T-helper 2 cell treated with Interferon-gamma antibody and Interleukin-4, amounts not matched to agents 5 μg/mL and 100 μg/mL, for 36 hours (primary cell): ENCODE results near the gene CCL5.

Source experiments
- DNase-seq: peaks from one replicate; pipeline ENCODE4 v3.0.0; 2021; ENCODE audit warnings: low spot score
- H3K27ac Mint-ChIP-seq: one replicate; pipeline ENCODE4 v1.8.0; 2021; ENCODE audit warnings: mild to moderate bottlenecking, mixed read lengths
- H3K27me3 Mint-ChIP-seq: one replicate; pipeline ENCODE4 v1.8.0; 2021; ENCODE audit warnings: low read depth, mixed read lengths
- H3K36me3 Mint-ChIP-seq: one replicate; pipeline ENCODE4 v1.8.0; 2021; ENCODE audit warnings: low read depth, mixed read lengths
- H3K4me1 Mint-ChIP-seq: one replicate; pipeline ENCODE4 v1.8.0; 2021; ENCODE audit warnings: low read depth, mixed read lengths
- H3K4me3 Mint-ChIP-seq: one replicate; pipeline ENCODE4 v1.8.0; 2022; ENCODE audit warnings: mild to moderate bottlenecking, moderate library complexity, mixed read lengths
- H3K9me3 Mint-ChIP-seq: one replicate; pipeline ENCODE4 v1.8.0; 2021; ENCODE audit warnings: mixed read lengths

Gene CCL5

DNA sequence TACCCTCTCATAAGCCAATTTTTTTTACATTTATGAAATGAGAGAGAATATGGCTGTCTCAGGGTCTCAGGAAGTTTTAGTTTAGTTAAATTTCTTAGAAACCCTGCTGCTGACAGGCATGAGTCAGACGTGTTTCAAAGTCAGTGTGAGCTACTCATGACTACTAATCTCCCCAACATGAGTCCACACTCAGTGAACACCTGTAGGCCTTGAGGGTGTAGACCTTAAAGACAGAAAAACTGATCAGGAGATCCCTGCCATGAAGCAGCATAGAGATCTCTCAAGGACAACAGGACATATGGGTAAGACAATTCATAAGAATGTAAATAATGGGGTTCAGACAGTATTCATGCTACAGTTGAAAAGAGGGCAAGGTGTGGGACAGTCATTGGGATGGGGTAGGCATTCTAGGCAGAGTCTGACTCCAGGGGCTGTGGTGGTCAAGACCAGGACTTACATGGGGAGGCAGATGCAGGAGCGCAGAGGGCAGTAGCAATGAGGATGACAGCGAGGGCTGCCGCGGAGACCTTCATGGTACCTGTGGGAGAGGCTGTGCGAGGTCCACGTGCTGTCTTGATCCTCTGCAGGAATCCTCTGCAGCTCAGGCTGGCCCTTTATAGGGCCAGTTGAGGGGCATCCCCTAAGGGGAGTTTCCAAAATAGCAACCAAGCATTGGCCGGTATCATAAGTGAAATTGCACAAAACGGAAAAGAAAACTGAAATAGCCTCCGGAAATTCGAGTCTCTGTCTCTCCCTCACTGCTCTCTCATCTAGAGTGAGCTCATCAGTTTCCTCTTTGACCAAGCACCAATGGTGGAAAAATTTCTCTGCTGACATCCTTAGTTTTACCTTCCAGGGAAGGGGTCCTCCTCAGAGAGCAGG is at the start of gene CCL5:
Gene CCL5 (minus strand): TSS at position 588 of the 882 bp plus-strand sequence.
- Mint-ChIP-seq H3K36me3 (peaks cover 14% of the 10 kb centered on the region), H3K4me1 (peaks cover 52% of the 10 kb centered on the region), H3K27me3 (no peaks in the 10 kb centered on the region), H3K9me3 (no peaks in the 10 kb centered on the region), H3K27ac (peak within 1 kb of the TSS; percentile 93), H3K4me3 (peak within 1 kb of the TSS; percentile 83)
- DNase-seq, result peak; percentile 73

DNA sequence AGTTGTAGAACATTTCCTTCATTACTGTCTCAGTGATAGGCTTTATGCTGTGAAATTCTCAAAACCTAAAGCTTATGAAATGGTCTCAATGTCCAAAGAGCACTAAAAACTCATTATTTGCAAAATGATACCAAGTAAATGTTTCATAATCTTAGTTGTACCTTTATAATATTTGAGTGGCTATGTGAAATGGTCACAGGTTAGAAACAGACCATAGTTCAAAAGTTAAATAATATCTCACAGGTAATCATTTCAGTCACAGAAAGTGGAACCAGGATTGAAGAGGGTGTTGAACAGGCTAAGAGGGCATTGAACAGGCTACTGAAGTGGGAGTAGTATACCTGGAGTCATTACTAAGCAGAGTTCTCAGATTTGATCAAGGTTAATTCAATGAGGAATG is 47.6 kb upstream of the CCL5 start:
- Mint-ChIP-seq H3K27me3 (peaks cover 3% of the 10 kb centered on the region), H3K27ac (no peak overlapping the region), H3K36me3 (peaks cover 28% of the 10 kb centered on the region), H3K9me3 (no peaks in the 10 kb centered on the region), H3K4me3 (peak overlapping the region; percentile 6), H3K4me1 (peaks cover 27% of the 10 kb centered on the region)
- DNase-seq, result no peak

DNA sequence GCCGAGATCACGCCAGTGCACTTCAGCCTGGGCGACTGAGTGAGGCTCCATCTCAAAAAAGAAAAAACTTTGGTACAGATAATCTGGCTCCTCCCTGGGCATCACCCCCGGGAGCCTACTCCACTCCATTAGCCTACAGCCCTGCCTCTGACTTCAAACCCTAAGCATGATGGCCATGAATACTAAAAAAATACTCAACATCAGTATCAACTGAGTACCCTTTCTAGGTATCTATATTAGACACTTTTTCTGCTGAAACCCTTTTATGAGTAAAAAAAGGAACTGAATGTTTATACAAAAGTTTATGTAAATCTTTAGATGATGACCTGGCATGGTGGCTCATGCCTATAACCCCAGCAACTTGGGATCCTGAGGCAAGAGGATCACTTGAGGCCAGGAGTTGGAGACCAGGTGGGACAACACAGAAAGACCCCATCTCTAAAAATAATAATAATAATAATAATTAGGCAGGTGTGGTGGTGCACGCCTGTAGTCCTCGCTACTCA is 43.5 kb upstream of the CCL5 start:
- Mint-ChIP-seq H3K27me3 (no peaks in the 10 kb centered on the region), H3K27ac (no peak overlapping the region)

DNA sequence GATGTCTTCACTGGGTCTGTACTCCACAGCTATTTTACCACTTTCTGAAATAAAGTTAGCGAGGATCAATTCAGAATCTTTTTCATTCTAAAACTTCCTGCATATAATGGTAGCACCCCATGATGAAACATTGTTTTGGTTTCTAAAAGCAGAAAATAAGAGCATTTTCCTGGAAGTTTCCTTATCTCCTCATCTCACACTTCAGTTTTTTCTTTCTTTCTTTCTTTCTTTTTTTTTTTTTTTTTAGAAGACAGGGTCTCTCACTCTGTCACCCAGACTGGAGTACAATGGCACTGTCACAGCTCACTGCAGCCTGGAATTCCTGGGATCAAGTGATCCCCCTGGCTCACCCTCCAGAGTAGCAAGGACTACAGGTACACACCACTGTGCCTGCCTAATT is 40.1 kb upstream of the CCL5 start:
- Mint-ChIP-seq H3K27ac (peak overlapping the region; percentile 72), H3K27me3 (no peaks in the 10 kb centered on the region), H3K36me3 (peaks cover 59% of the 10 kb centered on the region), H3K4me1 (peaks cover 38% of the 10 kb centered on the region), H3K4me3 (peak overlapping the region; percentile 61), H3K9me3 (no peaks in the 10 kb centered on the region)
- DNase-seq, result no peak

More for the DNA sequence above, 43.5 kb upstream of the CCL5 start:
- Mint-ChIP-seq H3K36me3 (peaks cover 55% of the 10 kb centered on the region), H3K4me1 (peaks cover 39% of the 10 kb centered on the region), H3K9me3 (no peaks in the 10 kb centered on the region), H3K4me3 (no peak overlapping the region)
- DNase-seq, result no peak

DNA sequence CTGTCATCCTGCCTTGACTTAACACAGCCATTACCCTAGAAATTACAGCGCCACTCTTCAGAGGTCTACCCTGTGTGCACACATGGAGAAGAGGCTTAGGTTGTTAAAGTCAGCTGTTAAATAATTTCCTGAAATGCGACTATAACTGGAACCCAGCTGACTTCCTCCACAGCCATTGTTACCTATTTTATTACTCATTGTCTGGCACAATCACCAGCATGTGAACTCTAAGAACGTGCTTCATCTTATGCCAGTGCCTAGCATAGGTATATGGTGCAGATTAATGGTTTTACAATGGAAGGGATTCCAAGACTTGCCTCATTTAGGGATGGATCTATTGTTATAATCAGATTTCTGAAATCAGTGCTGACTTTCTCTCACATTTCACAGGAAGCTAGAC is 38.5 kb upstream of the CCL5 start:
- H3K27me3 Mint-ChIP-seq, result no peaks in the 10 kb centered on the region
- peaks cover 50% of the 10 kb centered on the region for H3K36me3 Mint-ChIP-seq
- no peaks in the 10 kb centered on the region for H3K9me3 Mint-ChIP-seq
- H3K4me3 Mint-ChIP-seq, result no peak overlapping the region
- peaks cover 35% of the 10 kb centered on the region for H3K4me1 Mint-ChIP-seq
- no peak for DNase-seq
- H3K27ac Mint-ChIP-seq, result no peak overlapping the region

DNA sequence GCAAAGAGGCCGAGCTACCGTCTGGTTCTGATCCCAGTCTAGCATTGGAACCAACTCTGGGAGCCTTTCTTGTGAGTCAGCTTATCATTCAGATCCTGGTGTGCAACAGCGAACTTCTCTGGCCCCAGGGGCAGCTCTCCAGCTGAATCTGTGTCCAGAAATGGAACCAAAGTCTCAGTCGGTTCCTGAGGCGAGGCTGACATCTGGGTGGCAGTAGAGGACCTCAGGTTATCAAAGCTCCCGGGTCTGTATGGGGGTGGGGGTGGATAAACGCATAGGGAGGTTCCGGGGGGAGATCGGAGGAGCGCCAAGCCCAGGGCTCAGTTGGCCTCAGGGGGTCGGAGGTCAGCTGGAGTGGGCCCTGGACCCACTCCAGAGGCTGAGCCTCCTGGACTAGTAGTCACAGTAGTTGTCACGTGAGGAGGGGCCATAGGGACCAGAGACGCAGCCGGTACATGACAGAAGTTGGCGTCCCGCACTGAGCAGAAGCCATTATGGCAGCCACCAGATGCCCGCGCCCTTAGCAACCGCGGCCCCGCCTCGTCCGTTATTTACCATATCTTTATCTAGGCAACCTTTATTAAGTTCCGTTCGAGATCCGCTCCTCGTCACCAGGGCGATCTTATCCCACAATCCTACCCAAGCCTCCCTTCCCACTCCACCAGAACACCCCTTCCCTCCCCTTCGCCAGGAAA is 37.5 kb upstream of the CCL5 start:
- H3K36me3 Mint-ChIP-seq, result peaks cover 46% of the 10 kb centered on the region

DNA sequence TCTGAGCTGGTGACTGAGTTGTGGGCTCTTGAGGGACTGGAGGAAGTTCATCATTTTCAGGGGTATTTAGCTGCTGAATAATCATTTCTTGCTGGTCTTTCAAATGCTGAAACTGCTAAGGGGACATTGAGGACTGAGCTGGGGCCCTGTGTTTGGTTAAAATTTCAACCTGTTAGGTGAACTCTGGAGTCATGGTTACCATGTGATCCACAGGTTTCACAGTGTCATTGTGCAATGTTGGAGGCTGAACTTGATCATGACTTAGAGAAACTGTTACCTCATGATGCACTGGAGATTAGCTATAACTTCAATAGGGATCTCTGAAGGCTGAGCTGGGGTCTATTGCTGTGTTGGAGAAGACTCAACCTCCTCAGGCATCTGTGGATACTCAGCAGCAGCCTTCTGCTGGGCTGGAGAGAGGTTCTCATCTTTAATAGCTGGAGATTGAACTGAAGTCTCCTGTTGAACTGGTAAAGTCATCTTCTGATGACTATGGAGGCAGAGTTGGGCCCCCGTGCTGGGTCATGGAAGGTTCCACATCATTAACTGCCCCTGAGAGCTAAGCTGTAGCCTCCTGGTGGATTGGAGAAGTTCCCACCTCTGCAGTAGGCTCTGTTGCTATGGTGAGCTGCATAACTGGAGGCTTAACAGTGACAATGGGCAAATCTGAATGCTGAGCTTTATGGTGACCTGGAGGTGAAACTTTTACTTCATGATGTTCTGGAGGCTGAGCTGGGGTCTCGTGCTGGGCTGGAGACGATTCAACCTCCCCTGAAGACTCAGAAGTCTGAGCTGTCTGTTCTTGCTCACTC is 35.2 kb upstream of the CCL5 start:
- Mint-ChIP-seq H3K36me3 (peaks cover 31% of the 10 kb centered on the region), H3K27ac (no peak overlapping the region), H3K9me3 (no peaks in the 10 kb centered on the region), H3K4me3 (no peak overlapping the region), H3K27me3 (no peaks in the 10 kb centered on the region), H3K4me1 (peaks cover 22% of the 10 kb centered on the region)
- DNase-seq, result no peak

More for the DNA sequence above, 37.5 kb upstream of the CCL5 start:
- no peaks in the 10 kb centered on the region for H3K27me3 Mint-ChIP-seq
- no peak overlapping the region for H3K4me3 Mint-ChIP-seq
- H3K4me1 Mint-ChIP-seq, result peaks cover 35% of the 10 kb centered on the region
- no peaks in the 10 kb centered on the region for H3K9me3 Mint-ChIP-seq
- no peak overlapping the region for H3K27ac Mint-ChIP-seq
- DNase-seq, result no peak

DNA sequence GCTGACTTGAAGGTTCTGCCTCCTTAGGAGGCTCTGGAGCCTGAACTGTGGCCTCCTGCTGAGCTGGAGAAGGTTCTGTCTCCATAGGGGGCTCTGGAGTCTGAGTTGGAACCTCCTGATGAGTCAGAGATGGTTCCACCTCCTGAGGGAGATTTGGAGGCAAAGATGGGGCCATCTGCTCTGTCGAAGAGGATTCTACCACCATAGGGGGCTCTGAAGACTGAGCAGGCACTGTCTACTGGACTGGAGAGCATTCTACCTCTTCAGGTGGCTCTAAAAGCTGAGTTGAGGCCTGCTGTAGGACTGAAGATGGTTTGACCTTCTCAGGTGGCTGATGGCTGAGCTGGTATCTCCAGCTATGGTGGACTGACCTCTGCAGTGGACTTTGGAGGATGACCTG is 34.2 kb upstream of the CCL5 start:
- H3K27me3 Mint-ChIP-seq, result no peaks in the 10 kb centered on the region
- H3K4me3 Mint-ChIP-seq, result no peak overlapping the region
- H3K4me1 Mint-ChIP-seq, result peaks cover 12% of the 10 kb centered on the region
- H3K36me3 Mint-ChIP-seq, result peaks cover 22% of the 10 kb centered on the region
- no peaks in the 10 kb centered on the region for H3K9me3 Mint-ChIP-seq
- DNase-seq, result no peak
- H3K27ac Mint-ChIP-seq, result no peak overlapping the region

DNA sequence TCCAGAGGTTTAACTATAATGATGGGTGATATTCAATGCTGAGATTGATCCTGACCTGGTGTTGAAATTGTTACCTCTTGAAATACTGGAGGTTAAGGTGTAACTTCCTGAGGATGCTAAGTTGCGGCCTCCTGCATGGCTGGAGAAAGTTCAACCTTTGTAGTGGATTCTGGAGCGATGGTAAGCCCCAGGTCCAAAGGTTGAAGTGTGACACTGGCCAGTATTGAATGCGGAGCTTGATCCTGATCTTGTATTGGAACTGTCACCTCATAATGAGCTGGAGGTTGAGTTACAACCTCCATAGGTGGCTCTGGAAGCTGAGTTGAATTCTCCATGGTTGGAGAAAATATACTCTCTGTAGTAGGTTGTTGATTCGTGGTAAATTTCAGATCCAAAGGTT is 33.4 kb upstream of the CCL5 start:
- no peak overlapping the region for H3K27ac Mint-ChIP-seq
- H3K4me3 Mint-ChIP-seq, result no peak overlapping the region
- peaks cover 19% of the 10 kb centered on the region for H3K36me3 Mint-ChIP-seq
- peaks cover 8% of the 10 kb centered on the region for H3K4me1 Mint-ChIP-seq
- no peaks in the 10 kb centered on the region for H3K27me3 Mint-ChIP-seq
- no peak for DNase-seq
- H3K9me3 Mint-ChIP-seq, result no peaks in the 10 kb centered on the region

DNA sequence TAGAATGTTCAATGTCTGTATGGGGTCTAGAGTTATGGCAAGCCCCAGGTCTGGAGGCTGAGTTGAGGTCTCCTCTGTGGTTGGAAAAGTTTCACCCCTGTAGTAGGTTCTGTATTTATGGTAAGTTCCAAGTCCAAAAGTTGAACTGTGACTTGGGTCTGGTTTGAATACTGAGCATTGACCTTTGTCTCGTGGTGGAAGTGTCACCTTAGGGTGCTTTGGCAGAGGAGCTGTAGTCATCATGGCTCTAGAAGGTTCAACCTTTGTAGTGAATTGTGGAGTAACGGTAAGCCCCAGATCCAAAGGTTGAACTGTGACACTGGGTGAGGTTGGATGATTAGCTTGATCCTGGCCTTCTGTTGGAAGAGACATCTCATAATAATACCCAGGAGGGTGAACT is 32.8 kb upstream of the CCL5 start:
- peaks cover 13% of the 10 kb centered on the region for H3K36me3 Mint-ChIP-seq
- H3K27ac Mint-ChIP-seq, result no peak overlapping the region
- no peak overlapping the region for H3K4me3 Mint-ChIP-seq
- H3K27me3 Mint-ChIP-seq, result no peaks in the 10 kb centered on the region
- DNase-seq, result no peak
- H3K4me1 Mint-ChIP-seq, result peaks cover 4% of the 10 kb centered on the region
- H3K9me3 Mint-ChIP-seq, result no peaks in the 10 kb centered on the region

DNA sequence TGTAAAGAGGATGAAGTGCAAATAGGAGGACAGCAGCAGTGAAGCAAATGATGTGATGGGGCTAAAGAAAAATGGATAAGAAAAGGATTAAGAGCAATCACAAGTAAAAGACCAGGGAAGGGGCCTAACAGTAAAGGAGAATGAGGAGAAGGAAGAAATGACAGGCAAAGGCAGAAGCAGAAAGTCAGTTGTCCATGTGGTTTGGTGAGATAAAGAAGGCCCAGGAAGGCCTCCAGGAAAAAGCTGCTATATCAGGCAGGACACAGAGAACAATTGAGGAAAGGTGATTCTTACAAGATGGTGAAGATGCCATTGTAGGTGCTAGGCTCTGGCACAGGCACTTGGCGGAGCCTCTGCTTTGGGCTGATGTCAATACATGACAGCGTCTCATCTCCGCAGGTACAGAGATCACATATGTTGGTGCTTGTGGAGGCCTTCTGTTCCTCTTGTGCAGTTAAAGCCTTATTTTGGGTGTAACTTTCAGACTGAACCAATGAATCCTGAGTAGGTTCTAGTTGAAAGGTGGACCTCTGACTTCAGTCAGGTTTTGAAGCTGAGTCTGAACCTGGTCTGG is 32.3 kb upstream of the CCL5 start:
- Mint-ChIP-seq H3K4me3 (no peak overlapping the region), H3K36me3 (peaks cover 9% of the 10 kb centered on the region), H3K27ac (no peak overlapping the region), H3K27me3 (no peaks in the 10 kb centered on the region), H3K4me1 (peaks cover 4% of the 10 kb centered on the region), H3K9me3 (no peaks in the 10 kb centered on the region)
- DNase-seq, result no peak

DNA sequence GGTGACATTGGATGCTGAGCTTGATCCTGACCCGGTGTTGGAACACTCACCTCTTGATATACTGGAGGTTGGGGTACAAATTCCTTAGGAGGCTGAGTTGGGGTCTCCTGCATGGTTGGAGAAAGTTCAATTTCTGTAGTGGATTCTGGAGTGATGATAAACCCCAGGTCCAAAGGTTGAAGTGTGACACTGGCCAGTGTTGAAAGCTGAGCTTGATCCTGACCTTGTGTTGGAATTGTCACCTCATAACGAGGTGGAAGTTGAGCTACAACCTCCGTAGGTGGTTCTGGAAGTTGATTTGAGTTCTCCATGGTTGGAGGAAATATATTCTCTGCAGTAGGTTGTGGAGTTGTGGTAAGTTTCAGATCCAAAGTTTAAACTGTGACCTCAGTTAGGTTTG is 29.2 kb upstream of the CCL5 start:
- no peak overlapping the region for H3K27ac Mint-ChIP-seq
- H3K27me3 Mint-ChIP-seq, result no peaks in the 10 kb centered on the region
- peaks cover 2% of the 10 kb centered on the region for H3K36me3 Mint-ChIP-seq
- no peak overlapping the region for H3K4me3 Mint-ChIP-seq
- DNase-seq, result no peak
- no peaks in the 10 kb centered on the region for H3K4me1 Mint-ChIP-seq
- H3K9me3 Mint-ChIP-seq, result no peaks in the 10 kb centered on the region

DNA sequence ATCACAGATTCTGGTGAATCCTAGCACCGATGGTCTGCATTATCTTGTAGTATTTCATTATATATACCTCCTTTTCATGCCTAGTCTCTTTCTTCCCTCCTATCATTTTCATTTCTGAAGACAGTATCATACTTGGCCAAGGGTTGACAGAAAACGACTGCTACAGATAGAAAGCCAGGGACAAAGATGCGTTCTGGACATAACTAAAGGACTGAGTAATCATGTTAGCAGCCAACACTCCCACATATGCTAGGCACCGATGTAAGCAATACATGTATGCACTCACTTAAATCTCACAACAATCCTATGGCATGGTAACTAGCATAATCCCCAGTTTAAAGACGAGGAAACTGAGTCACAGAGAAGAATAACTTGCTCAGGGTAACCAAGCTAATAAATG is 27.5 kb upstream of the CCL5 start:
- Mint-ChIP-seq H3K36me3 (no peaks in the 10 kb centered on the region), H3K4me1 (no peaks in the 10 kb centered on the region), H3K27me3 (no peaks in the 10 kb centered on the region), H3K9me3 (no peaks in the 10 kb centered on the region), H3K4me3 (no peak overlapping the region), H3K27ac (no peak overlapping the region)
- DNase-seq, result no peak
